ENCODE measurements around the gene SH2D4B. TPM values are rescaled to one million over a fixed set of nuclear protein-coding genes. Genes with fewer than 3 reads are reported as not detected.

Gene SH2D4B
- total RNA-seq, 1 donor from 2014 or later: 0.07 TPM

DNA sequence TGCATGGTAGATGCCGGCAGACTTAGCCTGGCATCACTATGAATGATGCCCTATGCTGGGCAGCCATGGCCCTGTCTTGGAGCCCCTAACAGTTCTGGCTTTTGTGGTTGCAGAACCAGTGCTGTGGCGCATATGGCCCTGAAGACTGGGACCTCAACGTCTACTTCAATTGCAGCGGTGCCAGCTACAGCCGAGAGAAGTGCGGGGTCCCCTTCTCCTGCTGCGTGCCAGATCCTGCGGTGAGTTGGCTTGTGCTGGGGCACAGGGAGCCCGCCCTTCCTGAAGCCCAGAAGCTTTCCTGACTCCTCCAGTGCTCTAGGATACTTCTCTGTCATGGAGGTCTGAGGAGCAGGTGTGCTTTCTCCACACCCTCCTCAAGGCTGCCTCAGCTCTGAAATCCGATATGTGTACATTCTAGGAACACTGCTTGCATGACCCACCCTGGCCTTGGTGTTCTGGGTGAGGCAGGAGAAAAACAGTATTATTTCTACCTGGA lies 25.6 kb upstream of the SH2D4B start:
- Mint-ChIP-seq H3K36me3 (ENCODE audit: low read depth) (peaks cover 15% of the 10 kb centered on the region), H3K9me3 (ENCODE audit: low read depth) (no peaks in the 10 kb centered on the region), H3K4me1 (ENCODE audit: low read depth) (peaks cover 22% of the 10 kb centered on the region), H3K4me3 (ENCODE audit: unreplicated experiment) (no peak overlapping the region), H3K27me3 (ENCODE audit: low read depth) (no peaks in the 10 kb centered on the region), H3K27ac (ENCODE audit: unreplicated experiment) (no peak overlapping the region)
- TF ChIP-seq CTCF (IDR thresholded peaks at IDR 0.05): no peak
- DNase-seq (ENCODE audit: low spot score): no peak

- peaks cover 20% of the 10 kb centered on the region for H3K4me1 Mint-ChIP-seq (ENCODE audit: low read depth)
- no peak overlapping the region for H3K27ac Mint-ChIP-seq (ENCODE audit: unreplicated experiment)
- no peaks in the 10 kb centered on the region for H3K9me3 Mint-ChIP-seq (ENCODE audit: low read depth)
- H3K4me3 Mint-ChIP-seq (ENCODE audit: unreplicated experiment): no peak overlapping the region
- no peak for TF ChIP-seq CTCF (IDR thresholded peaks at IDR 0.05)
- peaks cover 19% of the 10 kb centered on the region for H3K36me3 Mint-ChIP-seq (ENCODE audit: low read depth)
- DNase-seq (ENCODE audit: low spot score): no peak
- no peaks in the 10 kb centered on the region for H3K27me3 Mint-ChIP-seq (ENCODE audit: low read depth)
These were observed 24.6 kb upstream of the SH2D4B start for GRCh38 chr10:80513106-80513505.

- no peak overlapping the region for H3K27ac Mint-ChIP-seq (ENCODE audit: unreplicated experiment)
- no peaks in the 10 kb centered on the region for H3K9me3 Mint-ChIP-seq (ENCODE audit: low read depth)
- H3K4me3 Mint-ChIP-seq (ENCODE audit: unreplicated experiment): no peak overlapping the region
- peaks cover 32% of the 10 kb centered on the region for H3K36me3 Mint-ChIP-seq (ENCODE audit: low read depth)
- DNase-seq (ENCODE audit: low spot score): no peak
- no peaks in the 10 kb centered on the region for H3K27me3 Mint-ChIP-seq (ENCODE audit: low read depth)
- H3K4me1 Mint-ChIP-seq (ENCODE audit: low read depth): no peaks in the 10 kb centered on the region
- no peak for TF ChIP-seq CTCF (IDR thresholded peaks at IDR 0.05)
These were observed 22.2 kb upstream of the SH2D4B start for GRCh38 chr10:80515511-80515910.

GRCh38 chr10:80515941-80516340 lies 21.8 kb upstream of the SH2D4B start:
- TF ChIP-seq CTCF (IDR thresholded peaks at IDR 0.05): no peak
- Mint-ChIP-seq H3K27me3 (ENCODE audit: low read depth) (no peaks in the 10 kb centered on the region), H3K9me3 (ENCODE audit: low read depth) (no peaks in the 10 kb centered on the region), H3K4me3 (ENCODE audit: unreplicated experiment) (no peak overlapping the region), H3K27ac (ENCODE audit: unreplicated experiment) (no peak overlapping the region), H3K36me3 (ENCODE audit: low read depth) (peaks cover 37% of the 10 kb centered on the region), H3K4me1 (ENCODE audit: low read depth) (no peaks in the 10 kb centered on the region)
- DNase-seq (ENCODE audit: low spot score): no peak

GRCh38 chr10:80516506-80517075 lies 21.1 kb upstream of the SH2D4B start:
- Mint-ChIP-seq H3K27ac (ENCODE audit: unreplicated experiment) (no peak overlapping the region), H3K4me1 (ENCODE audit: low read depth) (no peaks in the 10 kb centered on the region), H3K36me3 (ENCODE audit: low read depth) (peaks cover 37% of the 10 kb centered on the region), H3K4me3 (ENCODE audit: unreplicated experiment) (no peak overlapping the region), H3K9me3 (ENCODE audit: low read depth) (no peaks in the 10 kb centered on the region), H3K27me3 (ENCODE audit: low read depth) (no peaks in the 10 kb centered on the region)
- no peak for TF ChIP-seq CTCF (IDR thresholded peaks at IDR 0.05)
- no peak for DNase-seq (ENCODE audit: low spot score)
